IMR-90 (cell line): Measurements from ENCODE around the gene MMD. TPM values are rescaled to one million over a fixed set of nuclear protein-coding genes. Genes with fewer than 3 reads are reported as not detected.

ENCODE experiments used
- ATAC-seq: fragments of 200-7000 bp; cut with Tn5 transposase; 2 replicates; pipeline ENCODE4 v1.9.1; 2020; ENCODE audit warnings: low read depth, mild to moderate bottlenecking, moderate library complexity
- BruUV-seq: library from RNA; stranded (reverse); fragments of 400-500 nt; replicated peaks from 2 replicates; lab custom pipeline; 2021; lab: Mats Ljungman, UMichigan
- CTCF ChIA-PET: fragments of 300-600 bp; formaldehyde crosslinking; extraction: SDS; loops from one replicate; lab custom pipeline; 2021; ENCODE audit warnings: antibody characterized with exemption; lab: Yijun Ruan, JAX
- POLR2A ChIA-PET: fragments of 300-600 bp; sonication (Branson Sonifier 250); formaldehyde crosslinking; loops from one replicate; lab custom pipeline; 2022; ENCODE audit warnings: antibody characterized with exemption; ENCODE audit not compliant: unreplicated experiment; lab: Charles Lee
- DNase-seq: peaks from one replicate; pipeline ENCODE4 v3.0.0; 2013
- H2AFZ ChIP-seq: replicated peaks from 2 replicates; pipeline ENCODE3; 2013; ENCODE audit warnings: low read length, mild to moderate bottlenecking; ENCODE audit not compliant: poor library complexity
- H2AK5ac ChIP-seq: 2 replicates; pipeline ENCODE4 v1.6.1; 2013; ENCODE audit warnings: low read depth, low read length, inconsistent platforms
- H2AK9ac ChIP-seq: replicated peaks from 2 replicates; pipeline ENCODE3; 2013; ENCODE audit warnings: mild to moderate bottlenecking, low read depth, low read length, moderate library complexity; ENCODE audit not compliant: poor library complexity
- H2BK120ac ChIP-seq: 2 replicates; pipeline ENCODE4 v1.6.1; 2013; ENCODE audit warnings: low read depth, low read length, inconsistent platforms
- H2BK15ac ChIP-seq: 3 replicates; pipeline ENCODE4 v1.6.1; 2013; ENCODE audit warnings: low read depth, low read length, inconsistent platforms
- H2BK20ac ChIP-seq: 2 replicates; pipeline ENCODE4 v1.6.1; 2013; ENCODE audit warnings: low read depth, mild to moderate bottlenecking, inconsistent platforms, low read length, moderate library complexity
- H2BK5ac ChIP-seq: 2 replicates; pipeline ENCODE4 v1.6.1; 2013; ENCODE audit warnings: mild to moderate bottlenecking, low read depth, low read length, inconsistent platforms; ENCODE audit not compliant: poor library complexity, severe bottlenecking
- H3K14ac ChIP-seq: replicated peaks from 2 replicates; pipeline ENCODE4 v1.6.1; 2013; ENCODE audit warnings: low read depth, low read length, inconsistent platforms
- H3K18ac ChIP-seq: 2 replicates; pipeline ENCODE4 v1.6.1; 2013; ENCODE audit warnings: low read depth, low read length, control low read depth
- H3K23ac ChIP-seq: 2 replicates; pipeline ENCODE4 v1.6.1; 2013; ENCODE audit warnings: low read depth, low read length, inconsistent platforms
- H3K27ac ChIP-seq: 2 replicates; pipeline ENCODE4 v1.5.1; 2013; ENCODE audit warnings: mild to moderate bottlenecking, control low read depth, low read length; ENCODE audit not compliant: insufficient read depth
- H3K27me3 ChIP-seq: 2 replicates; pipeline ENCODE4 v1.6.1; 2013; ENCODE audit warnings: low read length; ENCODE audit not compliant: control insufficient read depth, insufficient read depth
- H3K36me3 ChIP-seq: 2 replicates; pipeline ENCODE4 v1.6.1; 2013; ENCODE audit warnings: low read length, mixed read lengths; ENCODE audit not compliant: control insufficient read depth, insufficient read depth
- H3K4ac ChIP-seq: 2 replicates; pipeline ENCODE4 v1.6.1; 2013; ENCODE audit warnings: low read depth, low read length, inconsistent platforms
- H3K4me1 ChIP-seq: 2 replicates; pipeline ENCODE4 v1.6.1; 2013; ENCODE audit warnings: low read length, mixed read lengths; ENCODE audit not compliant: control insufficient read depth, insufficient read depth
- H3K4me2 ChIP-seq: 2 replicates; pipeline ENCODE4 v1.6.1; 2013; ENCODE audit warnings: low read depth, mild to moderate bottlenecking, control low read depth, low read length, moderate library complexity
- H3K4me3 ChIP-seq: 2 replicates; pipeline ENCODE4 v1.5.1; 2013; ENCODE audit warnings: low read depth, mild to moderate bottlenecking, control low read depth, low read length, moderate library complexity; ENCODE audit not compliant: insufficient read depth
- H3K56ac ChIP-seq: 2 replicates; pipeline ENCODE4 v1.6.1; 2013; ENCODE audit warnings: low read length, inconsistent platforms; ENCODE audit not compliant: insufficient read depth; ENCODE audit errors: extremely low read depth
- H3K79me1 ChIP-seq, 2 experiments: 2 replicates each; pipeline ENCODE4 v1.6.1; 2013; ENCODE audit warnings: low read length in 2 of 2, inconsistent platforms in 1 of 2, low read depth in 1 of 2
- H3K9ac ChIP-seq: 2 replicates; pipeline ENCODE4 v1.6.1; 2013; ENCODE audit warnings: low read depth, low read length, control low read depth
- H3K9me1 ChIP-seq: 2 replicates; pipeline ENCODE4 v1.6.1; 2013; ENCODE audit warnings: low read length, inconsistent platforms; ENCODE audit not compliant: insufficient read depth
- H3K9me3 ChIP-seq: 2 replicates; pipeline ENCODE4 v1.6.1; 2013; ENCODE audit warnings: low read length; ENCODE audit not compliant: control insufficient read depth, insufficient read depth
- H4K20me1 ChIP-seq: 2 replicates; pipeline ENCODE4 v1.6.1; 2013; ENCODE audit warnings: low read length, inconsistent platforms; ENCODE audit not compliant: insufficient read depth
- H4K5ac ChIP-seq: 2 replicates; pipeline ENCODE4 v1.6.1; 2013; ENCODE audit warnings: mild to moderate bottlenecking, low read depth, low read length, control low read depth
- H4K8ac ChIP-seq, 2 experiments: 2 replicates each; pipeline ENCODE4 v1.6.1; 2013; ENCODE audit warnings: low read depth in 2 of 2, low read length in 2 of 2, control low read depth in 1 of 2, inconsistent platforms in 1 of 2
- H4K91ac ChIP-seq: 2 replicates; pipeline ENCODE4 v1.6.1; 2013; ENCODE audit warnings: low read depth, low read length, inconsistent platforms; ENCODE audit not compliant: insufficient read depth
- BHLHE40 ChIP-seq: fragments of 150-350 bp; IDR thresholded peaks from 2 replicates; pipeline ENCODE4 v1.6.1; 2016; ENCODE audit warnings: mild to moderate bottlenecking, low read depth, low read length
- CEBPB ChIP-seq: IDR thresholded peaks from 2 replicates; pipeline ENCODE4 v1.6.1; 2012; ENCODE audit warnings: low read depth, low read length, improper control_type of control experiment
- CHD1 ChIP-seq: IDR thresholded peaks from 2 replicates; pipeline ENCODE4 v1.6.1; 2012; ENCODE audit warnings: low read depth, low read length, improper control_type of control experiment
- CTCF ChIP-seq: conservative IDR thresholded peaks from 2 replicates; pipeline ENCODE4 v1.5.1; 2012; ENCODE audit warnings: mild to moderate bottlenecking, low read depth, low read length, improper control_type of control experiment
- FOS ChIP-seq: fragments of 150-350 bp; IDR thresholded peaks from 2 replicates; pipeline ENCODE4 v1.6.1; 2016; ENCODE audit warnings: low read depth, low read length
- MAFK ChIP-seq: IDR thresholded peaks from 2 replicates; pipeline ENCODE4 v1.6.1; 2012; ENCODE audit warnings: low read depth, low read length, improper control_type of control experiment
- MAZ ChIP-seq: IDR thresholded peaks from 2 replicates; pipeline ENCODE4 v1.6.1; 2012; ENCODE audit warnings: low read depth, mild to moderate bottlenecking, low read length, improper control_type of control experiment, moderate library complexity, borderline replicate concordance
- MXI1 ChIP-seq: IDR thresholded peaks from 2 replicates; pipeline ENCODE4 v1.6.1; 2012; ENCODE audit warnings: low read depth, mild to moderate bottlenecking, low read length, moderate library complexity, borderline replicate concordance
- NFE2L2 ChIP-seq: fragments of 150-350 bp; IDR thresholded peaks from 2 replicates; pipeline ENCODE4 v1.6.1; 2016; ENCODE audit warnings: low read depth, mild to moderate bottlenecking, low read length
- POLR2A ChIP-seq: IDR thresholded peaks from 2 replicates; pipeline ENCODE4 v1.6.1; 2012; ENCODE audit warnings: mild to moderate bottlenecking, low read depth, low read length
- RAD21 ChIP-seq: IDR thresholded peaks from 2 replicates; pipeline ENCODE4 v1.6.1; 2012; ENCODE audit warnings: low read length, improper control_type of control experiment
- RCOR1 ChIP-seq: IDR thresholded peaks from 2 replicates; pipeline ENCODE4 v1.6.1; 2012; ENCODE audit warnings: mild to moderate bottlenecking, low read length, improper control_type of control experiment; ENCODE audit not compliant: insufficient replicate concordance
- RFX5 ChIP-seq: IDR thresholded peaks from 2 replicates; pipeline ENCODE4 v1.8.0; 2012; ENCODE audit warnings: low read depth, mild to moderate bottlenecking, low read length, moderate library complexity
- SMC3 ChIP-seq: fragments of 150-350 bp; IDR thresholded peaks from 2 replicates; pipeline ENCODE4 v1.6.1; 2016; ENCODE audit warnings: low read depth, mild to moderate bottlenecking, antibody characterized with exemption, low read length, moderate library complexity
- WGBS, 2 experiments: methylation state at CpG; one replicate each; pipeline versions ENCODE4 v1.1.5 to v1.1.7; 2013; ENCODE audit warnings: missing lambda C conversion rate in 2 of 2; ENCODE audit not compliant: insufficient read length in 1 of 2; ENCODE audit errors: extremely low coverage in 2 of 2; 5-methylcytosine and 5-hydroxymethylcytosine counted together
- dilution Hi-C: fragments of 300-500 bp; cut with HindIII; formaldehyde crosslinking; loops from one replicate; pipeline ENCODE4 v1.14.3; 2018; ENCODE audit warnings: low sequenced_read_pairs; ENCODE audit not compliant: unreplicated experiment
- in situ Hi-C: fragments of 300-500 bp; cut with MboI; formaldehyde crosslinking; loops from 3 replicates; pipeline ENCODE4 v1.14.3; 2019; ENCODE audit warnings: low sequenced_read_pairs, inconsistent platforms, mixed read lengths
- intact Hi-C: fragments of 100-400 bp; cut with micrococcal nuclease; formaldehyde crosslinking; loops from 2 replicates; pipeline ENCODE4 v1.10.0; 2022
- polyA plus RNA-seq, 3 experiments: library from polyadenylated mRNA; depleted of rRNA; stranded (reverse); fragments of >200 nt; gene quantifications; 2 replicates each; pipeline ENCODE4 v1.2.3, GENCODE V29; 2012; ENCODE audit warnings: low replicate concordance in 1 of 3
- total RNA-seq: library from RNA; depleted of rRNA; stranded (reverse); fragments of >200 nt; gene quantifications from 2 replicates; pipeline ENCODE4 v1.2.3, GENCODE V29; 2012
- TF ChIP-seq, protein P1 (sequence below): fragments of 150-350 bp; IDR thresholded peaks from 2 replicates; pipeline ENCODE4 v1.6.1; 2016; ENCODE audit warnings: low read depth, mild to moderate bottlenecking, low read length, moderate library complexity, borderline replicate concordance
- TF ChIP-seq, protein P2 (sequence below): fragments of 150-350 bp; IDR thresholded peaks from 2 replicates; pipeline ENCODE4 v1.6.1; 2017; ENCODE audit warnings: mild to moderate bottlenecking, antibody characterized with exemption, low read length, low read depth

The MMD gene
- total and polyA plus RNA-seq, 2 of the 4 experiments (the other 2 are of a cell fraction): 6.3 to 7.0 TPM

GRCh38 chr17:55377671-55378275 lies 43.9 kb downstream of the MMD start:
- Histone ChIP-seq H2BK5ac (no peak overlapping the region), H3K23ac (no peak overlapping the region), H3K14ac (no peak overlapping the region), H2BK20ac (no peak overlapping the region), H3K9me1 (no peaks in the 10 kb centered on the region), H3K79me1 (no peaks in the 10 kb centered on the region), H2AK5ac (no peak overlapping the region), H3K4me1 (no peaks in the 10 kb centered on the region), H3K4me2 (no peak overlapping the region), H3K18ac (no peak overlapping the region), H3K4ac (no peak overlapping the region), H2BK120ac (no peak overlapping the region), H3K4me3 (no peak overlapping the region), H2BK15ac (no peak overlapping the region), H3K27me3 (peaks cover 3% of the 10 kb centered on the region), H3K9me3 (no peaks in the 10 kb centered on the region), H4K5ac (no peak overlapping the region), H2AK9ac (no peak overlapping the region), H2AFZ (no peak overlapping the region), H3K9ac (no peak overlapping the region), H4K20me1 (no peaks in the 10 kb centered on the region), H3K56ac (no peak overlapping the region), H3K36me3 (no peaks in the 10 kb centered on the region), H4K8ac (no peak overlapping the region), H4K91ac (no peak overlapping the region), H3K27ac (no peak overlapping the region)
- ChIA-PET POLR2A (no interaction called here), CTCF (interaction anchor here (0.7 to 1.1 kb wide), 2 partner anchors 17 to 925 kb away, joined by 3 read pairs; no protein-coding TSS in a partner anchor)
- intact Hi-C loops (no loop called here), dilution Hi-C loops (no loop called here), in situ Hi-C loops (no loop called here)
- ATAC-seq (no peak), DNase-seq (no peak)
- BruUV-seq: no TSS peak
- no CpG with 5 or more reads among the region's 6 CpGs for WGBS, 2 experiments
- TF ChIP-seq RFX5: no peak
- TF ChIP-seq, protein P1, sequence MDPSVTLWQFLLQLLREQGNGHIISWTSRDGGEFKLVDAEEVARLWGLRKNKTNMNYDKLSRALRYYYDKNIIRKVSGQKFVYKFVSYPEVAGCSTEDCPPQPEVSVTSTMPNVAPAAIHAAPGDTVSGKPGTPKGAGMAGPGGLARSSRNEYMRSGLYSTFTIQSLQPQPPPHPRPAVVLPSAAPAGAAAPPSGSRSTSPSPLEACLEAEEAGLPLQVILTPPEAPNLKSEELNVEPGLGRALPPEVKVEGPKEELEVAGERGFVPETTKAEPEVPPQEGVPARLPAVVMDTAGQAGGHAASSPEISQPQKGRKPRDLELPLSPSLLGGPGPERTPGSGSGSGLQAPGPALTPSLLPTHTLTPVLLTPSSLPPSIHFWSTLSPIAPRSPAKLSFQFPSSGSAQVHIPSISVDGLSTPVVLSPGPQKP: no peak
- TF ChIP-seq, protein P2, sequence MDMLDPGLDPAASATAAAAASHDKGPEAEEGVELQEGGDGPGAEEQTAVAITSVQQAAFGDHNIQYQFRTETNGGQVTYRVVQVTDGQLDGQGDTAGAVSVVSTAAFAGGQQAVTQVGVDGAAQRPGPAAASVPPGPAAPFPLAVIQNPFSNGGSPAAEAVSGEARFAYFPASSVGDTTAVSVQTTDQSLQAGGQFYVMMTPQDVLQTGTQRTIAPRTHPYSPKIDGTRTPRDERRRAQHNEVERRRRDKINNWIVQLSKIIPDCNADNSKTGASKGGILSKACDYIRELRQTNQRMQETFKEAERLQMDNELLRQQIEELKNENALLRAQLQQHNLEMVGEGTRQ: no peak
- no peak for TF ChIP-seq SMC3
- TF ChIP-seq BHLHE40: no peak
- no peak for TF ChIP-seq CTCF
- no peak for TF ChIP-seq MXI1
- TF ChIP-seq RCOR1: no peak
- no peak for TF ChIP-seq CHD1
- no peak for TF ChIP-seq POLR2A
- TF ChIP-seq RAD21: no peak
- no peak for TF ChIP-seq CEBPB
- no peak for TF ChIP-seq NFE2L2
- TF ChIP-seq MAFK: no peak
- TF ChIP-seq MAZ: no peak
- TF ChIP-seq FOS: no peak
